Thoracic aorta (tissue), 2 donors: ENCODE measurements around the gene ZMYND15. TPM values are rescaled to one million over a fixed set of nuclear protein-coding genes. Genes with fewer than 3 reads are reported as not detected.

Experiments used
- ATAC-seq: fragments of 150-250 bp; one replicate; pipeline ENCODE4 v1.8.0; 2017; ENCODE audit warnings: low read depth; ENCODE audit not compliant: insufficient number of reproducible peaks, low FRiP score
- DNase-seq: peaks from one replicate; pipeline ENCODE4 v3.0.0-alpha.2; 2020; ENCODE audit warnings: low spot score
- H3K27ac ChIP-seq, 2 donors: fragments of 200-600 bp; sonication (generic); 1 replicate in 1 of 2; 2 replicates in 1 of 2; pipeline ENCODE4 v1.5.1; 2016; ENCODE audit warnings: mild to moderate bottlenecking in 2 of 2, moderate library complexity in 2 of 2
- H3K27me3 ChIP-seq: fragments of 200-600 bp; sonication (generic); replicated peaks from 2 replicates; pipeline ENCODE4 v1.6.0; 2016; ENCODE audit warnings: mild to moderate bottlenecking; ENCODE audit not compliant: insufficient read depth
- H3K36me3 ChIP-seq: fragments of 200-600 bp; sonication (generic); one replicate; pipeline ENCODE4 v1.5.1; 2016
- H3K4me1 ChIP-seq, 2 donors: fragments of 200-600 bp; sonication (generic); 1 replicate in 1 of 2; 2 replicates in 1 of 2; pipeline versions ENCODE4 v1.5.1 to v1.6.0; 2016; ENCODE audit warnings: low read depth in 2 of 2, mild to moderate bottlenecking in 1 of 2; ENCODE audit not compliant: control insufficient read depth in 1 of 2
- H3K4me3 ChIP-seq: fragments of 200-600 bp; sonication (generic); 2 replicates; pipeline ENCODE4 v1.5.1; 2016; ENCODE audit warnings: mild to moderate bottlenecking
- H3K9me3 ChIP-seq: fragments of 200-600 bp; sonication (generic); 2 replicates; pipeline ENCODE4 v1.5.1; 2016
- CTCF ChIP-seq: fragments of 200-600 bp; sonication (generic); IDR thresholded peaks from one replicate; pipeline ENCODE4 v1.5.1; 2019; ENCODE audit warnings: antibody characterized with exemption
- total RNA-seq, 2 donors: library from RNA; depleted of rRNA; stranded (reverse); fragments of >200 nt; gene quantifications; one replicate each; pipeline versions ENCODE4 v1.1.0 to v1.2.3, GENCODE V29; 2016

ZMYND15 gene
- total RNA-seq, 2 donors from 2014 or later: 2.5 to 5.8 TPM

GRCh38 chr17:4751932-4752331 lies 12.3 kb downstream of the ZMYND15 start:
- no peaks in the 10 kb centered on the region for H3K27me3 ChIP-seq
- no peaks in the 10 kb centered on the region for H3K36me3 ChIP-seq
- H3K4me3 ChIP-seq: no peak overlapping the region
- no peak for ATAC-seq
- H3K4me1 ChIP-seq: no peaks in the 10 kb centered on the region
- no peak for TF ChIP-seq CTCF
- no peak for DNase-seq
- H3K9me3 ChIP-seq: no peaks in the 10 kb centered on the region
- H3K27ac ChIP-seq: no peak overlapping the region

- DNase-seq (no peak), ATAC-seq (no peak)
- TF ChIP-seq CTCF: no peak
- Histone ChIP-seq H3K36me3 (no peaks in the 10 kb centered on the region), H3K27ac (no peak overlapping the region), H3K27me3 (no peaks in the 10 kb centered on the region), H3K9me3 (no peaks in the 10 kb centered on the region), H3K4me3 (no peak overlapping the region), H3K4me1 (no peaks in the 10 kb centered on the region)
Measured at GRCh38 chr17:4753392-4753791, 13.8 kb downstream of the ZMYND15 start.

- Histone ChIP-seq H3K9me3 (no peaks in the 10 kb centered on the region), H3K27me3 (no peaks in the 10 kb centered on the region), H3K4me3 (no peak overlapping the region), H3K4me1 (no peaks in the 10 kb centered on the region), H3K27ac (no peak overlapping the region), H3K36me3 (no peaks in the 10 kb centered on the region)
- DNase-seq: no peak
- no peak for ATAC-seq
- TF ChIP-seq CTCF: no peak
Measured at GRCh38 chr17:4759776-4760236, 20.2 kb downstream of the ZMYND15 start.

- Histone ChIP-seq H3K36me3 (no peaks in the 10 kb centered on the region), H3K9me3 (no peaks in the 10 kb centered on the region), H3K4me1 (no peaks in the 10 kb centered on the region), H3K4me3 (no peak overlapping the region), H3K27ac (peak overlapping the region in 1 of 2 donors; percentile 22), H3K27me3 (no peaks in the 10 kb centered on the region)
- DNase-seq (no peak), ATAC-seq (no peak)
- TF ChIP-seq CTCF: no peak
Measured at GRCh38 chr17:4764595-4764994, 25.0 kb downstream of the ZMYND15 start.

GRCh38 chr17:4766201-4766600 lies 26.6 kb downstream of the ZMYND15 start:
- Histone ChIP-seq H3K4me3 (no peak overlapping the region), H3K4me1 (no peaks in the 10 kb centered on the region), H3K36me3 (no peaks in the 10 kb centered on the region), H3K9me3 (no peaks in the 10 kb centered on the region), H3K27me3 (no peaks in the 10 kb centered on the region), H3K27ac (peak overlapping the region in 1 of 2 donors; percentile 52)
- DNase-seq (no peak), ATAC-seq (no peak)
- TF ChIP-seq CTCF: no peak
